GM19324 (cell line): ENCODE measurements around the gene ERBB2.

Experiments
- ATAC-seq: cut with Tn5 transposase; IDR thresholded peaks from one replicate; pipeline ENCODE4 v1.9.1; 2021; ENCODE audit warnings: mild to moderate bottlenecking, moderate library complexity; ENCODE audit not compliant: unreplicated experiment, low FRiP score

The ERBB2 gene

DNA sequence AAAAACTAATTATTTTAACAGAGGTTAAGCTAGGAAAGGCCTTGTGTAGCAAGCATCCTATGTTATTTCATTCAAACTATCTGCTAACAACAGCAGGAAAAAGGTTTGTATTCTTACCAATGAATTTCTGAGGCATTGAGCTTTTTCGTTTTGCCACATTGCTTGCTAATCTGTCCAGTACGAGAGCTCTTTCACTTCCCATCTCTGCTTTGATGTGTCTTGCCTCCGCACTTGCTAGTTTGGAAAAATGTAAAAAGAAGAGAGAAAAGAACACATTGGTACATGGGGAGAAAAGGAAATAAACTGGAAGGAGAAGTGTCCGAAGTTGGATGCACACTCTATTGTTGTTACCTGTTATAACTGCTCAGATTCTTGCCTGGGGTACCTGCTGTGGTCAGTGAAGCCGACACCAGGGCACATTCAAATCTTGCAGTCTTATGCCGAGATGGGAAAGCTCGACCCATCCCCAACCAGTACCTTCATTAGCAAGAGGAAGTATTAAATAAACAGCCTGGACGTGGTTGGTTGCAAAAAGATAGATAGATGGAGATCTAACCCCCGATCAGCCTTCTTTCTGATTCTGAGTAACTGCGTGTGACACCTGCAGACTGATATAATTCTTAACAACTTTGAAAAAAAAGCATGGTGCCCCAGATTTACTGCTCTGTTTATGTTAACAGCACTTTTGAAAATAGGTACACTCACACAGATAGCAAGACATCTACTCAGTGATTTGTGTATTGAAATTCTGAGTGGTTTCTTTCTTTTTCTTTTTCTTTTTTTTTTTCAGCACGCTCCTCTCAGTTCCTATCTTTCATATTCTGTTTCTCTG lies 77.9 kb downstream of the ERBB2 start:
- peak; percentile 40 for ATAC-seq
